ENCODE results near the gene CAPRIN1.

CAPRIN1 gene

DNA sequence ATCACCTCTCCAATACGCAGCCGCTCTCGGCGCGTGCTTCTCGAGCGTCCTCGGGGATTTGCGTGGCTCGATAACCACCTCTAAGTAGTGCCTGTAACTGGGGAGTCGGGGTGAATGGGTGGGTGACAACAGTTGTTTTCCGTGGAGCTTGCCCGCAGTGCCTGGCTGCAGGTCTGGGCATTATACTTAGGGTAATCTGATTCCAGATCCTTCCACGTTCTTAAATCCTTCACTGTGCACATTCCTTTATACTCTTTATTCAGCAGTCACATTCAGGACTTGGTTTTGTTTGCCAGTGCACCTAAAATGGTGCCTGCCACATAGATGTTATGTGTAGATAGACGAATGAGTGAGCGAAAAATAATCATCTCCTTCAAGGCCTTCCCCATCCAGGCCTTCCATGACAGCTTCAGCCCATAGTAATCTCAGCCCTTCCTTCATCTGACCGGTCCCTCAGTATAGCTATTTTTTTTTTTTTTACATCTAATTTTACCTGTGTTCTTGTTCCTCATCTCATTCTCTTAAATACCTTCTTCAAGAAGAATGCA lies 54.5 kb downstream of the CAPRIN1 start:
- no peak for DNase-seq (ENCODE audit: extremely low read depth, insufficient read length)
- Histone ChIP-seq H3K36me3 (ENCODE audit: control insufficient read depth, insufficient read depth, low read length) (peaks cover 5% of the 10 kb centered on the region), H3K27me3 (replicated peaks; ENCODE audit: control insufficient read depth, insufficient read depth, low read length) (no peaks in the 10 kb centered on the region), H3K4me3 (replicated peaks; ENCODE audit: low read depth, low read length) (peak overlapping the region; percentile 96)
- TF ChIP-seq, protein P1, sequence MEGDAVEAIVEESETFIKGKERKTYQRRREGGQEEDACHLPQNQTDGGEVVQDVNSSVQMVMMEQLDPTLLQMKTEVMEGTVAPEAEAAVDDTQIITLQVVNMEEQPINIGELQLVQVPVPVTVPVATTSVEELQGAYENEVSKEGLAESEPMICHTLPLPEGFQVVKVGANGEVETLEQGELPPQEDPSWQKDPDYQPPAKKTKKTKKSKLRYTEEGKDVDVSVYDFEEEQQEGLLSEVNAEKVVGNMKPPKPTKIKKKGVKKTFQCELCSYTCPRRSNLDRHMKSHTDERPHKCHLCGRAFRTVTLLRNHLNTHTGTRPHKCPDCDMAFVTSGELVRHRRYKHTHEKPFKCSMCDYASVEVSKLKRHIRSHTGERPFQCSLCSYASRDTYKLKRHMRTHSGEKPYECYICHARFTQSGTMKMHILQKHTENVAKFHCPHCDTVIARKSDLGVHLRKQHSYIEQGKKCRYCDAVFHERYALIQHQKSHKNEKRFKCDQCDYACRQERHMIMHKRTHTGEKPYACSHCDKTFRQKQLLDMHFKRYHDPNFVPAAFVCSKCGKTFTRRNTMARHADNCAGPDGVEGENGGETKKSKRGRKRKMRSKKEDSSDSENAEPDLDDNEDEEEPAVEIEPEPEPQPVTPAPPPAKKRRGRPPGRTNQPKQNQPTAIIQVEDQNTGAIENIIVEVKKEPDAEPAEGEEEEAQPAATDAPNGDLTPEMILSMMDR (IDR thresholded peaks at IDR 0.05; ENCODE audit: insufficient read depth, low read length, poor library complexity, severe bottlenecking), result no peak

DNA sequence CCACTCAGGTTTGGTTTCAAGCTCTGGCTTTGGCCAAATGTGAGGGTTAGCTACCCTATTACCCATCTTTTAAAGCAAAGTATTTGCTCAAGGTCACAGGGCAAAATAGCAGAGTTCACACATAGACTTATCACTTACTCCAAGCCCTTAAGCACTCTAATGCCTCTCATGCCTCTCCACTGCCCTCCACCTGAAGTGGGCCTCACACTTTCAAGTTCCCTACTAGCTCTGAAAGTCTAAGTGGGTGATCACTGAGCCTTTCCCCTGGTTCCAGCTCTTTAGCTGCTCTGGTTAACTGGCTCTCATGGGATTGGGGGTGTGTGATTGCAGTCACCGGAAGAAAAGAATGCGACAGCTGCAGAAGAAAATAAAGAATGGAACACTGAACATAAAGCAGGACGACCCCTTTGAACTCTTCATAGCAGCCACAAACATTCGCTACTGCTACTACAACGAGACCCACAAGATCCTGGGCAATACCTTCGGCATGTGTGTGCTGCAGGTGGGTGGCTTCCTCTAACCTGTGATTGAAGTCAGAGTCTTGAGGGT lies 60.3 kb downstream of the CAPRIN1 start:
- Histone ChIP-seq H3K36me3 (ENCODE audit: control insufficient read depth, insufficient read depth, low read length) (peaks cover 26% of the 10 kb centered on the region), H3K27me3 (replicated peaks; ENCODE audit: control insufficient read depth, insufficient read depth, low read length) (no peaks in the 10 kb centered on the region), H3K4me3 (replicated peaks; ENCODE audit: low read depth, low read length) (no peak overlapping the region)
- TF ChIP-seq, protein P1 (IDR thresholded peaks at IDR 0.05; ENCODE audit: insufficient read depth, low read length, poor library complexity, severe bottlenecking), result no peak
- no peak for DNase-seq (ENCODE audit: extremely low read depth, insufficient read length)

DNA sequence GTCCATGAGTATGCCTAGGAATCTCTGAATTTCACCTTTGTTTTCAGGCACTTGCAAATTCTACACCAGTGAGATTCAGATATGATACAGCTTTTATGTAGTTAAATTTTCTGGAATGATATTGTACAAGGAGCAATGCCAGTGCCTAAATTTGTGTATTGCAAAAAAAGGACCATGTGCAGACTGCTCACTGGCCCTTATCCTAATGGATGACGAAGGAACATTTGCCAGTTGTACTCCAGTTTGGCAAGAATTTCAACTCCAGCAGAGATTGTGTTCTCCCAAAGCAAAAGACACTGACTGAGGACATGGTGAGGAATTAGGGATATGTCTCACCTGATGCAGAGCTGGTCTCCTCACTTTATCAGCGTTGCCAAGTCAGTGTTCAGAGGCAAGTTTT lies 62.5 kb downstream of the CAPRIN1 start:
- Histone ChIP-seq H3K27me3 (replicated peaks; ENCODE audit: control insufficient read depth, insufficient read depth, low read length) (no peaks in the 10 kb centered on the region), H3K4me3 (replicated peaks; ENCODE audit: low read depth, low read length) (no peak overlapping the region), H3K36me3 (ENCODE audit: control insufficient read depth, insufficient read depth, low read length) (peaks cover 36% of the 10 kb centered on the region)
- no peak for DNase-seq (ENCODE audit: extremely low read depth, insufficient read length)
- TF ChIP-seq, protein P1 (IDR thresholded peaks at IDR 0.05; ENCODE audit: insufficient read depth, low read length, poor library complexity, severe bottlenecking), result no peak

DNA sequence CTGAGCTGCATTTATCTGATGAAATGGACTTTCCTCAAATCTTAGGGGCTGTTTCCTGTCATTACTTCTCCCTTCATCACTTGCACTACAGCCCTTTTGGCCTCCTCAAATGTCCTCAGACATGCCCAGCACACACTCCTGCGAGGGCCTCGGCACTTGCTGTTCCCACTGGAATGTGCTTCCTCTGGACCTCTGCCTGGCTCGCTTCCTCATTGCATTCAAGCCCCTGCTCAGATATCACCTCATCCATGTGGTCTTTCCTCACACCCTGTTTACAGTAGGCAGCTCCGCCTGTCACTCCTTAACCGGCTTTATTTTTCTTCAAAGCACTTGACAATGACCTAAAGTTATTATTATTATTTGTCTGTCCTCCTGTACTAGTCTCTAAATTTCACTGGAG lies 62.9 kb downstream of the CAPRIN1 start:
- TF ChIP-seq, protein P1 (IDR thresholded peaks at IDR 0.05; ENCODE audit: insufficient read depth, low read length, poor library complexity, severe bottlenecking), result no peak
- peaks cover 39% of the 10 kb centered on the region for H3K36me3 ChIP-seq (ENCODE audit: control insufficient read depth, insufficient read depth, low read length)
- H3K27me3 ChIP-seq (replicated peaks; ENCODE audit: control insufficient read depth, insufficient read depth, low read length), result no peaks in the 10 kb centered on the region
- H3K4me3 ChIP-seq (replicated peaks; ENCODE audit: low read depth, low read length), result no peak overlapping the region
- DNase-seq (ENCODE audit: extremely low read depth, insufficient read length), result no peak

DNA sequence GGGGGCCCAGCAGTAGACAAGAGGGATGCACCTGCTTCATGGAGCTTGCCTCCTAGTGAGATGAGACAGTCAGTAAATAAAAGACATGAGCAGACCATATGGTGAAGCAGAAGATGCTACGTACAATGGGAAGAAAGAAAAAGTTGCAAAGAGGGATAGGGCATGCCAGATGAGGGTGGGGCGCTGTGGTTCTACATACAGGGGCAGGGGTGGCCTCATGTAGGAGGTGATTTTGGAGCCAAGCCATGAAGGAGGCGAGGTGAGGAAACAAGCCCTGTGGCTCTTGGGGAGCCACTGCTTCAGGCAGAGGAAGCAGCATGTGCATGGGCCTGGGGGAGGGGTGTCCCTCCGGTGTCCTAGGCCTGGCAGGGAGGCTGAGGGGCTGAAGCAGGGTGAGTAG lies 69.1 kb downstream of the CAPRIN1 start:
- TF ChIP-seq, protein P1 (IDR thresholded peaks at IDR 0.05; ENCODE audit: insufficient read depth, low read length, poor library complexity, severe bottlenecking), result no peak

More for the DNA sequence above, 69.1 kb downstream of the CAPRIN1 start:
- DNase-seq (ENCODE audit: extremely low read depth, insufficient read length), result no peak
- Histone ChIP-seq H3K36me3 (ENCODE audit: control insufficient read depth, insufficient read depth, low read length) (peaks cover 36% of the 10 kb centered on the region), H3K27me3 (replicated peaks; ENCODE audit: control insufficient read depth, insufficient read depth, low read length) (no peaks in the 10 kb centered on the region), H3K4me3 (replicated peaks; ENCODE audit: low read depth, low read length) (no peak overlapping the region)
